ENCODE measurements around the gene BAD.

GRCh38 chr11:64278576-64279190 is 5.8 kb downstream of the BAD start:
- TF ChIP-seq CTCF (IDR thresholded peaks at IDR 0.05; ENCODE audit: low read length) (no peak), EZH2 (optimal IDR thresholded peaks at IDR 0.05; ENCODE audit: low read depth, low read length) (no peak)

Data from MM.1S (cell line).